HEK293T (cell line): ENCODE data around the gene XKR3.
"Not testable (repeated sequence)": the region's sequence is repeated elsewhere in the genome, so short reads cannot be mapped to it uniquely, and the experiment has no call there.

Experiments used
- FOXM1 ChIP-seq: fragments of 450-650 bp; IDR thresholded peaks from 2 replicates; pipeline ENCODE4 v1.6.1; 2017; ENCODE audit warnings: mild to moderate bottlenecking, borderline replicate concordance
- HDGF ChIP-seq: fragments of 450-650 bp; IDR thresholded peaks from 2 replicates; pipeline ENCODE4 v1.6.1; 2017; ENCODE audit warnings: antibody characterized with exemption, borderline replicate concordance

- not testable (repeated sequence) for TF ChIP-seq FOXM1, HDGF
These were observed 77.7 kb downstream of the XKR3 start for GRCh38 chr22:16747266-16748159.
